IMR-90 (cell line): ENCODE results near the gene ETV3L. TPM values are rescaled to one million over a fixed set of nuclear protein-coding genes. Genes with fewer than 3 reads are reported as not detected.
A peak's percentile ranks its signal among the peaks of the same experiment; 100 is the strongest.
"Not testable (repeated sequence)": the region's sequence is repeated elsewhere in the genome, so short reads cannot be mapped to it uniquely, and the experiment has no call there.

ENCODE experiments used
- ATAC-seq: fragments of 200-7000 bp; cut with Tn5 transposase; 2 replicates; pipeline ENCODE4 v1.9.1; 2020; ENCODE audit warnings: low read depth, mild to moderate bottlenecking, moderate library complexity
- BruUV-seq: library from RNA; stranded (reverse); fragments of 400-500 nt; replicated peaks from 2 replicates; lab custom pipeline; 2021; lab: Mats Ljungman, UMichigan
- CTCF ChIA-PET: fragments of 300-600 bp; formaldehyde crosslinking; extraction: SDS; loops from one replicate; lab custom pipeline; 2021; ENCODE audit warnings: antibody characterized with exemption; lab: Yijun Ruan, JAX
- POLR2A ChIA-PET: fragments of 300-600 bp; sonication (Branson Sonifier 250); formaldehyde crosslinking; loops from one replicate; lab custom pipeline; 2022; ENCODE audit warnings: antibody characterized with exemption; ENCODE audit not compliant: unreplicated experiment; lab: Charles Lee
- DNase-seq: peaks from one replicate; pipeline ENCODE4 v3.0.0; 2013
- H2AFZ ChIP-seq: replicated peaks from 2 replicates; pipeline ENCODE3; 2013; ENCODE audit warnings: low read length, mild to moderate bottlenecking; ENCODE audit not compliant: poor library complexity
- H2AK5ac ChIP-seq: 2 replicates; pipeline ENCODE4 v1.6.1; 2013; ENCODE audit warnings: low read depth, low read length, inconsistent platforms
- H2AK9ac ChIP-seq: replicated peaks from 2 replicates; pipeline ENCODE3; 2013; ENCODE audit warnings: mild to moderate bottlenecking, low read depth, low read length, moderate library complexity; ENCODE audit not compliant: poor library complexity
- H2BK120ac ChIP-seq: 2 replicates; pipeline ENCODE4 v1.6.1; 2013; ENCODE audit warnings: low read depth, low read length, inconsistent platforms
- H2BK15ac ChIP-seq: 3 replicates; pipeline ENCODE4 v1.6.1; 2013; ENCODE audit warnings: low read depth, low read length, inconsistent platforms
- H2BK20ac ChIP-seq: 2 replicates; pipeline ENCODE4 v1.6.1; 2013; ENCODE audit warnings: low read depth, mild to moderate bottlenecking, inconsistent platforms, low read length, moderate library complexity
- H2BK5ac ChIP-seq: 2 replicates; pipeline ENCODE4 v1.6.1; 2013; ENCODE audit warnings: mild to moderate bottlenecking, low read depth, low read length, inconsistent platforms; ENCODE audit not compliant: poor library complexity, severe bottlenecking
- H3K14ac ChIP-seq: replicated peaks from 2 replicates; pipeline ENCODE4 v1.6.1; 2013; ENCODE audit warnings: low read depth, low read length, inconsistent platforms
- H3K18ac ChIP-seq: 2 replicates; pipeline ENCODE4 v1.6.1; 2013; ENCODE audit warnings: low read depth, low read length, control low read depth
- H3K23ac ChIP-seq: 2 replicates; pipeline ENCODE4 v1.6.1; 2013; ENCODE audit warnings: low read depth, low read length, inconsistent platforms
- H3K27ac ChIP-seq: 2 replicates; pipeline ENCODE4 v1.5.1; 2013; ENCODE audit warnings: mild to moderate bottlenecking, control low read depth, low read length; ENCODE audit not compliant: insufficient read depth
- H3K27me3 ChIP-seq: 2 replicates; pipeline ENCODE4 v1.6.1; 2013; ENCODE audit warnings: low read length; ENCODE audit not compliant: control insufficient read depth, insufficient read depth
- H3K36me3 ChIP-seq: 2 replicates; pipeline ENCODE4 v1.6.1; 2013; ENCODE audit warnings: low read length, mixed read lengths; ENCODE audit not compliant: control insufficient read depth, insufficient read depth
- H3K4ac ChIP-seq: 2 replicates; pipeline ENCODE4 v1.6.1; 2013; ENCODE audit warnings: low read depth, low read length, inconsistent platforms
- H3K4me1 ChIP-seq: 2 replicates; pipeline ENCODE4 v1.6.1; 2013; ENCODE audit warnings: low read length, mixed read lengths; ENCODE audit not compliant: control insufficient read depth, insufficient read depth
- H3K4me2 ChIP-seq: 2 replicates; pipeline ENCODE4 v1.6.1; 2013; ENCODE audit warnings: low read depth, mild to moderate bottlenecking, control low read depth, low read length, moderate library complexity
- H3K4me3 ChIP-seq: 2 replicates; pipeline ENCODE4 v1.5.1; 2013; ENCODE audit warnings: low read depth, mild to moderate bottlenecking, control low read depth, low read length, moderate library complexity; ENCODE audit not compliant: insufficient read depth
- H3K56ac ChIP-seq: 2 replicates; pipeline ENCODE4 v1.6.1; 2013; ENCODE audit warnings: low read length, inconsistent platforms; ENCODE audit not compliant: insufficient read depth; ENCODE audit errors: extremely low read depth
- H3K79me1 ChIP-seq, 2 experiments: 2 replicates each; pipeline ENCODE4 v1.6.1; 2013; ENCODE audit warnings: low read length in 2 of 2, inconsistent platforms in 1 of 2, low read depth in 1 of 2
- H3K9ac ChIP-seq: 2 replicates; pipeline ENCODE4 v1.6.1; 2013; ENCODE audit warnings: low read depth, low read length, control low read depth
- H3K9me1 ChIP-seq: 2 replicates; pipeline ENCODE4 v1.6.1; 2013; ENCODE audit warnings: low read length, inconsistent platforms; ENCODE audit not compliant: insufficient read depth
- H3K9me3 ChIP-seq: 2 replicates; pipeline ENCODE4 v1.6.1; 2013; ENCODE audit warnings: low read length; ENCODE audit not compliant: control insufficient read depth, insufficient read depth
- H4K20me1 ChIP-seq: 2 replicates; pipeline ENCODE4 v1.6.1; 2013; ENCODE audit warnings: low read length, inconsistent platforms; ENCODE audit not compliant: insufficient read depth
- H4K5ac ChIP-seq: 2 replicates; pipeline ENCODE4 v1.6.1; 2013; ENCODE audit warnings: mild to moderate bottlenecking, low read depth, low read length, control low read depth
- H4K8ac ChIP-seq, 2 experiments: 2 replicates each; pipeline ENCODE4 v1.6.1; 2013; ENCODE audit warnings: low read depth in 2 of 2, low read length in 2 of 2, control low read depth in 1 of 2, inconsistent platforms in 1 of 2
- H4K91ac ChIP-seq: 2 replicates; pipeline ENCODE4 v1.6.1; 2013; ENCODE audit warnings: low read depth, low read length, inconsistent platforms; ENCODE audit not compliant: insufficient read depth
- CEBPB ChIP-seq: IDR thresholded peaks from 2 replicates; pipeline ENCODE4 v1.6.1; 2012; ENCODE audit warnings: low read depth, low read length, improper control_type of control experiment
- SMC3 ChIP-seq: fragments of 150-350 bp; IDR thresholded peaks from 2 replicates; pipeline ENCODE4 v1.6.1; 2016; ENCODE audit warnings: low read depth, mild to moderate bottlenecking, antibody characterized with exemption, low read length, moderate library complexity
- WGBS, 2 experiments: methylation state at CpG; one replicate each; pipeline versions ENCODE4 v1.1.5 to v1.1.7; 2013; ENCODE audit warnings: missing lambda C conversion rate in 2 of 2; ENCODE audit not compliant: insufficient read length in 1 of 2; ENCODE audit errors: extremely low coverage in 2 of 2; 5-methylcytosine and 5-hydroxymethylcytosine counted together
- dilution Hi-C: fragments of 300-500 bp; cut with HindIII; formaldehyde crosslinking; loops from one replicate; pipeline ENCODE4 v1.14.3; 2018; ENCODE audit warnings: low sequenced_read_pairs; ENCODE audit not compliant: unreplicated experiment
- in situ Hi-C: fragments of 300-500 bp; cut with MboI; formaldehyde crosslinking; loops from 3 replicates; pipeline ENCODE4 v1.14.3; 2019; ENCODE audit warnings: low sequenced_read_pairs, inconsistent platforms, mixed read lengths
- intact Hi-C: fragments of 100-400 bp; cut with micrococcal nuclease; formaldehyde crosslinking; loops from 2 replicates; pipeline ENCODE4 v1.10.0; 2022
- polyA plus RNA-seq, 3 experiments: library from polyadenylated mRNA; depleted of rRNA; stranded (reverse); fragments of >200 nt; gene quantifications; 2 replicates each; pipeline ENCODE4 v1.2.3, GENCODE V29; 2012; ENCODE audit warnings: low replicate concordance in 1 of 3
- total RNA-seq: library from RNA; depleted of rRNA; stranded (reverse); fragments of >200 nt; gene quantifications from 2 replicates; pipeline ENCODE4 v1.2.3, GENCODE V29; 2012

Gene ETV3L
- total and polyA plus RNA-seq, 2 of the 4 experiments (the other 2 are of a cell fraction): not detected

- DNase-seq (no peak), ATAC-seq (no peak)
- no peak overlapping the region for H4K91ac ChIP-seq
- no peak overlapping the region for H3K4me2 ChIP-seq
- dilution Hi-C loops: no loop called here
- intact Hi-C loops: no loop called here
- no peak overlapping the region for H3K23ac ChIP-seq
- no peak overlapping the region for H3K18ac ChIP-seq
- H2BK5ac ChIP-seq: no peak overlapping the region
- H2BK15ac ChIP-seq: no peak overlapping the region
- WGBS, 2 experiments: no CpG with 5 or more reads among the region's 1 CpG
- H3K36me3 ChIP-seq: no peaks in the 10 kb centered on the region
- peaks cover 12% of the 10 kb centered on the region for H3K27me3 ChIP-seq
- H3K4me3 ChIP-seq: no peak overlapping the region
- H4K8ac ChIP-seq: no peak overlapping the region
- H2AFZ ChIP-seq: no peak overlapping the region
- no peak overlapping the region for H2AK9ac ChIP-seq
- H3K14ac ChIP-seq: no peak overlapping the region
- H3K56ac ChIP-seq: no peak overlapping the region
- ChIA-PET CTCF (no interaction called here), POLR2A (no interaction called here)
- no TSS peak for BruUV-seq
- TF ChIP-seq SMC3 (no peak), CEBPB (0 out of 2 replicates have a peak, but pooled peaks have one; percentile 1)
- H3K27ac ChIP-seq: no peak overlapping the region
- no peaks in the 10 kb centered on the region for H3K4me1 ChIP-seq
- in situ Hi-C loops: no loop called here
- H4K20me1 ChIP-seq: no peaks in the 10 kb centered on the region
- no peaks in the 10 kb centered on the region for H3K9me1 ChIP-seq
- H2BK120ac ChIP-seq: no peak overlapping the region
- H4K5ac ChIP-seq: no peak overlapping the region
- no peaks in the 10 kb centered on the region for H3K79me1 ChIP-seq
- no peak overlapping the region for H3K4ac ChIP-seq
- no peak overlapping the region for H2BK20ac ChIP-seq
- no peak overlapping the region for H2AK5ac ChIP-seq
- H3K9ac ChIP-seq: no peak overlapping the region
- 0 out of 2 replicates have a peak, but pooled peaks cover 3% of the 10 kb centered on the region for H3K9me3 ChIP-seq
Measured at GRCh38 chr1:157056269-157056668, 43.3 kb downstream of the ETV3L start.

- H4K5ac ChIP-seq, H3K9me3 ChIP-seq, H4K91ac ChIP-seq, H3K4me1 ChIP-seq, H3K4me2 ChIP-seq, dilution Hi-C loops, H3K14ac ChIP-seq, H3K4ac ChIP-seq, H3K36me3 ChIP-seq, H2AK5ac ChIP-seq, H3K56ac ChIP-seq, H3K23ac ChIP-seq, H3K18ac ChIP-seq, POLR2A ChIA-PET, H3K9ac ChIP-seq, H2BK15ac ChIP-seq, in situ Hi-C loops, H3K79me1 ChIP-seq, intact Hi-C loops, H3K9me1 ChIP-seq, H2BK5ac ChIP-seq, BruUV-seq, H2AK9ac ChIP-seq, H2BK120ac ChIP-seq, H3K4me3 ChIP-seq, DNase-seq, H4K8ac ChIP-seq, H4K20me1 ChIP-seq, H3K27ac ChIP-seq, CTCF ChIA-PET, H2AFZ ChIP-seq, ATAC-seq, H2BK20ac ChIP-seq: not testable (repeated sequence)
- peaks cover 17% of the 10 kb centered on the region for H3K27me3 ChIP-seq
- no CpG with 5 or more reads among the region's 5 CpGs for WGBS, 2 experiments
Measured at GRCh38 chr1:157055729-157056128, 43.9 kb downstream of the ETV3L start.
